PC-3 (cell line): ENCODE data around the gene TSPAN9. TPM values are rescaled to one million over a fixed set of nuclear protein-coding genes. Genes with fewer than 3 reads are reported as not detected.

Experiments
- ATAC-seq: fragments of 200-7000 bp; cut with Tn5 transposase; 2 replicates; pipeline ENCODE4 v1.9.1; 2020; ENCODE audit warnings: mild to moderate bottlenecking, moderate library complexity
- BruUV-seq: library from RNA; stranded (reverse); fragments of 400-500 nt; replicated peaks from 2 replicates; lab custom pipeline; 2021; lab: Mats Ljungman, UMichigan
- CTCF ChIA-PET: fragments of 300-600 bp; sonication (Branson Sonifier 250); formaldehyde crosslinking; loops from one replicate; lab custom pipeline; 2022; ENCODE audit warnings: antibody characterized with exemption; lab: Charles Lee
- POLR2A ChIA-PET: fragments of 300-600 bp; sonication (Branson Sonifier 250); formaldehyde crosslinking; loops from one replicate; lab custom pipeline; 2022; ENCODE audit warnings: antibody characterized with exemption; ENCODE audit not compliant: unreplicated experiment; lab: Charles Lee
- DNase-seq: peaks from one replicate; pipeline ENCODE4 v3.0.0-alpha.2; 2015
- H2AFZ ChIP-seq: fragments of 300-600 bp; sonication (generic); 2 replicates; pipeline ENCODE4 v1.6.0; 2016; ENCODE audit warnings: antibody characterized with exemption, low read length
- H3F3A ChIP-seq: fragments of 300-600 bp; sonication (generic); one replicate; pipeline ENCODE4 v1.6.0; 2017; ENCODE audit warnings: antibody characterized with exemption, low read length, control low read depth, mild to moderate bottlenecking; ENCODE audit not compliant: unreplicated experiment
- H3K27ac ChIP-seq: fragments of 300-600 bp; sonication (generic); 2 replicates; pipeline ENCODE4 v1.5.1; 2016; ENCODE audit warnings: mild to moderate bottlenecking, low read length
- H3K27me3 ChIP-seq: fragments of 300-600 bp; sonication (generic); 2 replicates; pipeline ENCODE4 v1.6.1; 2016; ENCODE audit warnings: low read length, mixed read lengths
- H3K36me3 ChIP-seq: fragments of 300-600 bp; sonication (generic); 2 replicates; pipeline ENCODE4 v1.6.1; 2016; ENCODE audit warnings: low read depth, mixed run types, low read length, mixed read lengths
- H3K4me1 ChIP-seq: fragments of 300-600 bp; sonication (generic); 2 replicates; pipeline ENCODE4 v1.5.1; 2016; ENCODE audit warnings: low read length; ENCODE audit not compliant: insufficient read depth
- H3K4me2 ChIP-seq: fragments of 300-600 bp; sonication (generic); 2 replicates; pipeline ENCODE4 v1.6.0; 2016; ENCODE audit warnings: low read length
- H3K4me3 ChIP-seq: fragments of 300-600 bp; sonication (generic); 2 replicates; pipeline ENCODE4 v1.5.1; 2016; ENCODE audit warnings: mild to moderate bottlenecking, low read length, mixed read lengths
- H3K79me2 ChIP-seq: fragments of 300-600 bp; sonication (generic); 2 replicates; pipeline ENCODE4 v1.6.1; 2017; ENCODE audit warnings: low read length, mixed read lengths
- H3K9ac ChIP-seq: fragments of 300-600 bp; sonication (generic); 2 replicates; pipeline ENCODE4 v1.6.0; 2016; ENCODE audit warnings: mild to moderate bottlenecking, low read length
- H3K9me2 ChIP-seq: fragments of 300-600 bp; sonication (generic); replicated peaks from 2 replicates; pipeline ENCODE4 v1.6.1; 2016; ENCODE audit warnings: mixed run types, low read length, mixed read lengths
- H3K9me3 ChIP-seq: fragments of 300-600 bp; sonication (generic); 2 replicates; pipeline ENCODE4 v1.6.1; 2016; ENCODE audit warnings: low read length, mixed read lengths
- H4K20me1 ChIP-seq: fragments of 300-600 bp; sonication (generic); 2 replicates; pipeline ENCODE4 v1.6.1; 2016; ENCODE audit warnings: low read length, mixed read lengths
- CTCF ChIP-seq: fragments of 300-600 bp; sonication (generic); conservative IDR thresholded peaks from 2 replicates; pipeline ENCODE4 v1.5.1; 2017; ENCODE audit warnings: antibody characterized with exemption, low read depth, mild to moderate bottlenecking, low read length
- EZH2 ChIP-seq: fragments of 300-600 bp; sonication (generic); IDR thresholded peaks from one replicate; pipeline ENCODE4 v1.6.1; 2017; ENCODE audit warnings: antibody characterized with exemption, mild to moderate bottlenecking, low read length; ENCODE audit not compliant: unreplicated experiment
- EZH2phosphoT487 ChIP-seq: fragments of 300-600 bp; sonication (generic); IDR thresholded peaks from 2 replicates; pipeline ENCODE4 v1.6.1; 2018; ENCODE audit warnings: mild to moderate bottlenecking, antibody characterized with exemption, low read length, borderline replicate concordance
- intact Hi-C: fragments of 100-400 bp; cut with micrococcal nuclease; formaldehyde crosslinking; loops from 2 replicates; pipeline ENCODE4 v1.9.0; 2023
- total RNA-seq: library from RNA; depleted of rRNA; stranded (reverse); fragments of >200 nt; gene quantifications from 2 replicates; pipeline ENCODE4 v1.2.3, GENCODE V29; 2014

The TSPAN9 gene
- total RNA-seq, 1 experiment from 2014 or later, result 6.2 TPM

GRCh38 chr12:3177778-3178425 is 100.7 kb downstream of the TSPAN9 start:
- no peaks in the 10 kb centered on the region for H3K9me3 ChIP-seq
- no peak overlapping the region for H3K4me3 ChIP-seq
- ATAC-seq, result no peak
- no peaks in the 10 kb centered on the region for H3F3A ChIP-seq
- no peaks in the 10 kb centered on the region for H3K9me2 ChIP-seq
- no peaks in the 10 kb centered on the region for H3K36me3 ChIP-seq
- H3K79me2 ChIP-seq, result no peaks in the 10 kb centered on the region
- no peak overlapping the region for H3K27ac ChIP-seq
- no peak overlapping the region for H3K9ac ChIP-seq
- intact Hi-C loops, result no loop called here
- H4K20me1 ChIP-seq, result no peaks in the 10 kb centered on the region
- H3K4me2 ChIP-seq, result no peak overlapping the region
- ChIA-PET CTCF (no interaction called here), POLR2A (no interaction called here)
- H2AFZ ChIP-seq, result no peak overlapping the region
- TF ChIP-seq EZH2phosphoT487, result no peak
- no peak for TF ChIP-seq EZH2
- TF ChIP-seq CTCF, result no peak
- H3K4me1 ChIP-seq, result no peaks in the 10 kb centered on the region
- DNase-seq, result no peak
- no peaks in the 10 kb centered on the region for H3K27me3 ChIP-seq
- no TSS peak for BruUV-seq

GRCh38 chr12:3178671-3179313 is 101.6 kb downstream of the TSPAN9 start:
- Histone ChIP-seq H3F3A (no peaks in the 10 kb centered on the region), H3K9me2 (no peaks in the 10 kb centered on the region), H3K9me3 (no peaks in the 10 kb centered on the region), H4K20me1 (no peaks in the 10 kb centered on the region), H3K36me3 (no peaks in the 10 kb centered on the region), H3K4me2 (no peak overlapping the region), H3K27ac (no peak overlapping the region), H3K79me2 (no peaks in the 10 kb centered on the region), H2AFZ (no peak overlapping the region), H3K9ac (no peak overlapping the region), H3K4me3 (no peak overlapping the region), H3K27me3 (no peaks in the 10 kb centered on the region), H3K4me1 (no peaks in the 10 kb centered on the region)
- DNase-seq (no peak), ATAC-seq (no peak)
- ChIA-PET POLR2A (no interaction called here), CTCF (no interaction called here)
- BruUV-seq, result no TSS peak
- intact Hi-C loops, result no loop called here
- TF ChIP-seq EZH2phosphoT487 (no peak), CTCF (no peak), EZH2 (no peak)

GRCh38 chr12:3179731-3180130 is 102.6 kb downstream of the TSPAN9 start:
- no peaks in the 10 kb centered on the region for H3K9me3 ChIP-seq
- H3K9ac ChIP-seq, result no peak overlapping the region
- CTCF ChIA-PET, result no interaction called here
- intact Hi-C loops, result no loop called here
- H3K4me2 ChIP-seq, result no peak overlapping the region
- H3K4me1 ChIP-seq, result no peaks in the 10 kb centered on the region
- no peaks in the 10 kb centered on the region for H3K27me3 ChIP-seq
- no peaks in the 10 kb centered on the region for H4K20me1 ChIP-seq
- ATAC-seq (no peak), DNase-seq (no peak)
- POLR2A ChIA-PET, result no interaction called here
- no peaks in the 10 kb centered on the region for H3K9me2 ChIP-seq
- TF ChIP-seq CTCF, result no peak
- TF ChIP-seq EZH2phosphoT487, result no peak
- TF ChIP-seq EZH2, result no peak
- no peak overlapping the region for H2AFZ ChIP-seq
- no peaks in the 10 kb centered on the region for H3F3A ChIP-seq
- H3K27ac ChIP-seq, result no peak overlapping the region
- no peak overlapping the region for H3K4me3 ChIP-seq
- BruUV-seq, result no TSS peak
- no peaks in the 10 kb centered on the region for H3K79me2 ChIP-seq
- no peaks in the 10 kb centered on the region for H3K36me3 ChIP-seq
